ENCODE data around the gene POLN. TPM values are rescaled to one million over a fixed set of nuclear protein-coding genes. Genes with fewer than 3 reads are reported as not detected.

The POLN gene
- total RNA-seq, 4 donors from 2014 or later: 2.6 to 10.6 (median 6.8) TPM

DNA sequence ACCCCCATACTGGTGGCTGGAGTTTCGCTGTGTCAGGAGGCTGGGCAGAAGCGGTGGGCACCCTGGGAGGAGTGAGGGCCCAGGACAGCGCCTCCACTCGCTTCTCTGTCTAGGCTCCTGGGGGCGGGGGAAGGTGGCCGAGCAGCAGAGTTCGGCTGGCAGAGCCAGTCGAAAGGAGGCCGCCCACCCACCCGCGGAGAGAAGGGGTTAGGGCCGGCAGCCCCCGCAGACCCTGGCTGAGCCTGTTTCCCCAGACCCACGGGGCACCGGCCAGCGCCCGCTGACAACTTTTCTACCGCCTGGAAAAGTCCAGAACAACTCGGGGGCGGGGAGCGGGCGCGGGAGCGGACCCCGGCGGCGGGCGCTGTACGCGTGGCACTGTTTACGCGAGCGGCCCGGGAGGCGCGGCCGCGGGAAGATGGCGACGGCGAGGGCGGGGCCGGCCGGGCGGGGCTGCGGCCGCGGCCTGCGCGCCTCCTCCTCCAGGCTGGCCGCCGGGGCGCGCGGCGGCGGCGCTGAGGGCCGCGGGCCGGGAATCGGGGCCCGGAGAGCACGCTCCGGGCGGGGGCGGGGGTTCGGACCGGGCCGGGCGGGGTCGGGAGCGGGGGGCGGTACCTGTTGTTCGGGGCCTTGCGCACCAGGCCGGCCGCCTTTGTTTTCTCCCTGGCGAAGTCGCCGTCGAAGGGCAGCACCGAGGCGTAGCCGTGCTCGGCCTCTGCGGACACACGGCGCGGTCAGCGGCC, 19.4 kb upstream of the POLN start:
- TF ChIP-seq, protein P1, sequence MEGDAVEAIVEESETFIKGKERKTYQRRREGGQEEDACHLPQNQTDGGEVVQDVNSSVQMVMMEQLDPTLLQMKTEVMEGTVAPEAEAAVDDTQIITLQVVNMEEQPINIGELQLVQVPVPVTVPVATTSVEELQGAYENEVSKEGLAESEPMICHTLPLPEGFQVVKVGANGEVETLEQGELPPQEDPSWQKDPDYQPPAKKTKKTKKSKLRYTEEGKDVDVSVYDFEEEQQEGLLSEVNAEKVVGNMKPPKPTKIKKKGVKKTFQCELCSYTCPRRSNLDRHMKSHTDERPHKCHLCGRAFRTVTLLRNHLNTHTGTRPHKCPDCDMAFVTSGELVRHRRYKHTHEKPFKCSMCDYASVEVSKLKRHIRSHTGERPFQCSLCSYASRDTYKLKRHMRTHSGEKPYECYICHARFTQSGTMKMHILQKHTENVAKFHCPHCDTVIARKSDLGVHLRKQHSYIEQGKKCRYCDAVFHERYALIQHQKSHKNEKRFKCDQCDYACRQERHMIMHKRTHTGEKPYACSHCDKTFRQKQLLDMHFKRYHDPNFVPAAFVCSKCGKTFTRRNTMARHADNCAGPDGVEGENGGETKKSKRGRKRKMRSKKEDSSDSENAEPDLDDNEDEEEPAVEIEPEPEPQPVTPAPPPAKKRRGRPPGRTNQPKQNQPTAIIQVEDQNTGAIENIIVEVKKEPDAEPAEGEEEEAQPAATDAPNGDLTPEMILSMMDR (IDR thresholded peaks at IDR 0.05; ENCODE audit: low read depth): no peak

DNA sequence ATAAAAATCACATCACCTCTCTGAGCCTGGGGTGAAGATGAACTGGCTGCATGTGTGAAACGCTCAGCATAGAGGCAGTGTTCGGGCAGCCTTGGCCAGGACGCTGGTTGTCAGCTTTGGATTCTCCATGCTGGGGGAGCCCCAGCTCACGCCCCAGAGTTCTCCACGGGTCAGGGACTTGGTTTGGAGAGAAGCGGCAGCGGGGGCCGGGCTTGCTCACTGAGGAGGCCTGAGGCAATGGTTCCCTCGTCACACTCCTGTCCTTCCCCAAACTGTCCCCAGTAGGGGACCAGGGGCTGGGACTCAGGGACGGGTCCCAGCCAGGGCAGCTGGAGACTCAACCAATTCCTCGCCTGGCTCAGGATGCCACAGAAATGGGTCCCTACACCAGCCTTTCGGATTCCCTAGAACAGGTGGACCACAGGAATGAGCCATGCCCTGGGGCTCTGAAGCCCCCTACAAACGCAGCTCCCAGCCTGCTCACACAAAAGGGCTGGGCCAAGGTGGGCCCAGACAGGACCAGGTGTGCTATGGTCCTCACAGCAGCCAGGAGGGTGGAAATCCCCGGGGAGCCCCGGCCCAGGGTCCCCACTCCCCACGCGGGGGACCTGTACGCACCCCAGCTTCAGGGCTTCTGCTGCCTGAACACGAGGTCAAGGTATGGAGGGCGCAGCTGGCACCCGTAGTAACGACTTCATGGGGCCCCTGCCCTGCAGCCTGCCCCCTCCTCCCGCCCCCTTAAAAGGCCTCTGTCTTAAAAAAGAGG, 18.6 kb upstream of the POLN start:
- TF ChIP-seq, protein P1 (IDR thresholded peaks at IDR 0.05; ENCODE audit: low read depth): no peak

DNA sequence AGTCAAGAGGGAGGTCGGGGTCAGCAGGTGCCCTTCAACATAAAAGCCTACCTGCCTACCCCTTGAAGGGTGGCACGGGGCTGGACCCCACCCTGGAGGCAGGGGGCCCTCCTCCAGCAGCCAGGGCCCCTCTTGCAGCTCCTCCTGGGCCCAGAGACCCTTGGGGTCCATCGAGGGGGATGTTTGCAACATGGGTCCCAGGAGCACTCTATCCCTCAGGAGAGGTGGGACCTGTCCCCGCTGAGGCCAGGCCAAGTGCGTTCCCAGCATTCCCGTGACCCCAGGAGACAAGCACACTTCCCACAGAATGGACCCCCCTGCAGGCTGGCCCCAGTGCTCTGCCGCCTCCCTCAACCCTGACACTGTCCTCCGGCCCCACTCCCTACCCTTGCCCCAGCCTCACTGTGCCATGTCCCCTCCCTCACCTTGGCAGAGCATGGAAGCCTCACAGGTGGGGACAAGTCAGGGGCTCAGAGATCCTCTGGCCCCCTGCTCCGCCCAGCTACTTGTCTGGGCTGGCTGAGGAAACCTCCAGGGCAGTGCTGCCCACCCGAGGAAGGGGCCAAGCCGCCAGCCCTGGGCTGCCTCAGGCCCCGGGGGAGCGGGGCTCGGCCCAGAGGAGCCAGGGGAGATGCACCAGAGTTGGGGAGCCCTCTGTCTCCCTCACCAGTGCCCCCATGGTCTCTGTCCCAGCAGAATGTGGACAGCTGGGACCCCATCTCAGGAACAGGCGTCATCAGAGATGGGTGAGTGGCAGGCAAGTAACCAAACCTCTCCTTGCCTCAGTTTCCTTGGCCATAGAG, 17.8 kb upstream of the POLN start:
- TF ChIP-seq, protein P1 (IDR thresholded peaks at IDR 0.05; ENCODE audit: low read depth): no peak

DNA sequence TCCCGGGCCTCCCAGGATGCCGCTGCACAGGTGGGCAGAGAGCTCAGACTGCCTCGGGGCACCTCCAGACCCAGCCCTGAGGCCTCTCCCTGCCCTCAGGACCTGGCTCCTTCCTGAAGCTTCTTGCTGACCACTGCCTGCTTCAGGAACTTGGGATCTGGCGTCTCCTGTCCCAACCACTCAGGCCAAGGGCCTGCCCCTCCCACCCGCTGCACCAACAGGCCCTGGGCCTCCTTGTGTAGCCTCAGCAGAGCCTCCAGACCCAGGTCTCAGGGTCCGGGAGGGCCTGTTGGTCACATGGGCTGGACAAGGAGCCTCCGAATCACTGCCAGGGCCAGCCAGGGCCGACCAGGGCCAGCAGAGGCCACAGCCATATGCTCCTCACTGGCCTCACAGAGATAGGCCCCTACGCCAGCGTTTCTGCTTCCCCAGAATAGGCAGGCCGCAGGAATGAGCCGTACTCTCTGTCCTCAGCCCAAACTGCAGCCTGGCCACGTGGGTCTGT, 17.2 kb upstream of the POLN start:
- TF ChIP-seq, protein P1 (IDR thresholded peaks at IDR 0.05; ENCODE audit: low read depth): no peak

DNA sequence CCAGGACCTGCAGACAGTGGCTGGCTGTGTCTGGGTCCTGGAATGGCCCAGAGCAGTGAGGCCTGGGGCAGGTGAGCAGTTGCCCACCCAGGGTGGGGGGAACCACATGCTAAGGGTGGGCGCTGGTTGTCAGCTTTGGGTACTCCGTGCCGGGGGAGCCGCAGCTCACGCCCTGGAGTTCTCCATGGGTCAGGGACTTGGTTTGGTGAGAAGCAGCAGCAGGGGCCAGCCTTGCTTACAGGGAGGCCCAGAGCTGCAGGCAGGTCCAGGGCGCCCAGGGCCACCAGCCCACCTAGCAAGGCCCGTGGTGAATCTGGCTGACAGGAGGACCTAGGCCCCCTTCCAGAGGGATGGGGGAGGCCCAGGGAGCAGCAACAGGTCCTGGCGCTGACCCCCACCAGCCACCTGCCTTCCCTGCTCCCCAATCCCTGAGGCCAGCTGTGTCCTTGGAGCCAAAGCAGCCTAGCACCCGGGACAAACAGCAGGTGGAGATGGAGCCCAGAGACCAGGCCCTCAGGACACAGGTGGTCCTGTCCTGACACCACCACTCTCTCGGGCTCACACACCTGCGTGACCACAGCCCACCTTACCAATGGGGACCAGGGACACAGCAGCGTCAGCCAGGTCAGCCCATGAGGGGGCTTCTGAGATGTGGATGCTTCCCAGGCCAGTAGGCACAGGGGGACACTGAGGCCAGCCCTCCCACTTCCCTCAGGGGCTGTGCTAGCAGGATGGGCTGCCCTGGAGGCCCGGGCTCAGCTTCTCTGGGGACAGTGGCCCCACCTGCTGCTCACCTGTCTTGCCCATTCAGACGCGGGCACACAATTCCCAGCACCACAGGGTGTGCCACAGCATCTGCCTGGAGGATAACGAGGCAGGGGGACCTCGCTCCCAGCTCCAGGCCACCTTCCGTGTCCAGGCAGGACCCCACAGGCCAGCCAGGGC, 16.4 kb upstream of the POLN start:
- TF ChIP-seq, protein P1 (IDR thresholded peaks at IDR 0.05; ENCODE audit: low read depth): no peak

DNA sequence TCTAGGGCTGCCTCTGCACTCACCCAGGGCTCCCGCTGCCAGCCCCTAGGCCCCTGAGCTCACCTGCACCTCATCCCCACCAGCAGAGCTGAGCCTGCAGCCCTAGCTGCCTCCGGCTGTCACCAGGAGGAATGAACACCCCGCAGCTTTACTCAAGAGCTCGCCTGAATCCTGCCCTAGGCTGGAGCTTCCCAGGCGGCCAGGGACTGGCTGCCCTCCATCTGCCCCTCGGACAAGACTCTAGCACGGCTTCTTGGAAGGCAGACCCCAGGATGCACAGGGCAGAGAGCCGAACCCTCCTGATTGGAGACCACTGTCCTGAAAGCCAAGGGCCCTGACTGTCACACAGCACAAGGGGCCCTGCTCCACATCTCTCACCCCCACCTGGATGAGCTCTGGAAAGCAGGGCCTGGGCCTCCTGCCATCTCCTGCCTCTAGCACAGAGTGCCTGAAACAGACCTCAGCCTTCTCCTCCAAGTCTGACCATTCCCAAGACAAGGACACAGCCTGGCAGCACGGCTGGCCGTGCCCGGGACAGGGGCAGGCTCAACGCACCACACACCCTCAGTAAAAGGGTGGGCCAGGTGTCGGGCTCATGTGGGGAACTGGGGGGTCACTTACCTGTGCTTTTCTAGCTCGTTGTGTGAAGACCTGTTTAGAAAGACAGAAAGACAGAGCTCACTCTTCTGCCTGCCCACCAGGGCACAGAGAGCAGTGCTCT, 15.6 kb upstream of the POLN start:
- TF ChIP-seq, protein P1 (IDR thresholded peaks at IDR 0.05; ENCODE audit: low read depth): no peak
